Activated naive CD4-positive, alpha-beta T cell treated with Interleukin-2 at 50 U/mL for 16 hours (primary cell): Measurements from ENCODE around the gene AIFM3.

Experiments
- DNase-seq: peaks from one replicate; pipeline ENCODE4 v3.0.0-alpha.2; 2020

Gene AIFM3

GRCh38 chr22:20976291-20976877 is 9.3 kb downstream of the AIFM3 start:
- DNase-seq, result no peak

GRCh38 chr22:20977019-20977418 is 10.0 kb downstream of the AIFM3 start:
- DNase-seq, result no peak

GRCh38 chr22:20977516-20978170 is 10.6 kb downstream of the AIFM3 start:
- no peak for DNase-seq

- no peak for DNase-seq
Observed at GRCh38 chr22:20978419-20978818, 11.4 kb downstream of the AIFM3 start.

- DNase-seq, result peak; percentile 60
Observed at GRCh38 chr22:20979243-20979809, 12.3 kb downstream of the AIFM3 start.

GRCh38 chr22:20979940-20980453 is 12.9 kb downstream of the AIFM3 start:
- DNase-seq, result no peak

- no peak for DNase-seq
Observed at GRCh38 chr22:20980523-20980922, 13.5 kb downstream of the AIFM3 start.

- no peak for DNase-seq
Observed at GRCh38 chr22:20980938-20981722, 14.1 kb downstream of the AIFM3 start.

- DNase-seq, result peak; percentile 71
Observed at GRCh38 chr22:20981787-20982562, 14.9 kb downstream of the AIFM3 start, which contains the start of gene LZTR1. Gene LZTR1 (plus strand): TSS chr22:20982297. CDS start chr22:20982372, 75 bp downstream.

GRCh38 chr22:20982563-20982882 is 15.5 kb downstream of the AIFM3 start:
- no peak for DNase-seq

GRCh38 chr22:20983081-20983771 is 16.2 kb downstream of the AIFM3 start:
- no peak for DNase-seq

- no peak for DNase-seq
Observed at GRCh38 chr22:20985720-20986119, 18.7 kb downstream of the AIFM3 start.

- DNase-seq, result no peak
Observed at GRCh38 chr22:20986365-20986764, 19.3 kb downstream of the AIFM3 start.

- no peak for DNase-seq
Observed at GRCh38 chr22:20987375-20987774, 20.3 kb downstream of the AIFM3 start.

GRCh38 chr22:20988573-20989322 is 21.7 kb downstream of the AIFM3 start:
- DNase-seq, result no peak

- no peak for DNase-seq
Observed at GRCh38 chr22:20989323-20990138, 22.5 kb downstream of the AIFM3 start.

GRCh38 chr22:20990184-20991180 is 23.4 kb downstream of the AIFM3 start:
- no peak for DNase-seq

- DNase-seq, result no peak
Observed at GRCh38 chr22:20991252-20992055, 24.4 kb downstream of the AIFM3 start.
